Nephron (organoid): ENCODE measurements around the gene MAP1LC3A.

Experiments
- H3K27ac Mint-ChIP-seq, 3 experiments: 2 replicates each; pipeline ENCODE4 v1.8.0; 2020; ENCODE audit warnings: mixed read lengths in 3 of 3, mild to moderate bottlenecking in 2 of 3, moderate library complexity in 1 of 3
- H3K27me3 Mint-ChIP-seq: 2 replicates; pipeline ENCODE4 v1.8.0; 2021; ENCODE audit warnings: low read depth, mild to moderate bottlenecking, moderate library complexity, mixed read lengths
- H3K36me3 Mint-ChIP-seq: 2 replicates; pipeline ENCODE4 v1.8.0; 2020; ENCODE audit warnings: low read depth, mixed read lengths
- H3K4me1 Mint-ChIP-seq: 2 replicates; pipeline ENCODE4 v1.8.0; 2020; ENCODE audit warnings: mixed read lengths
- H3K4me3 Mint-ChIP-seq, 3 experiments: 2 replicates each; pipeline ENCODE4 v1.8.0; 2020; ENCODE audit warnings: mild to moderate bottlenecking in 3 of 3, mixed read lengths in 3 of 3, moderate library complexity in 2 of 3
- H3K9me3 Mint-ChIP-seq: 2 replicates; pipeline ENCODE4 v1.8.0; 2020; ENCODE audit warnings: mixed read lengths
- CTCF ChIP-seq, 3 experiments: fragments of 200-600 bp; sonication (generic); IDR thresholded peaks; one replicate each; pipeline ENCODE4 v1.5.0; 2021; ENCODE audit warnings: antibody characterized with exemption in 3 of 3; ENCODE audit not compliant: unreplicated experiment in 3 of 3

MAP1LC3A gene

DNA sequence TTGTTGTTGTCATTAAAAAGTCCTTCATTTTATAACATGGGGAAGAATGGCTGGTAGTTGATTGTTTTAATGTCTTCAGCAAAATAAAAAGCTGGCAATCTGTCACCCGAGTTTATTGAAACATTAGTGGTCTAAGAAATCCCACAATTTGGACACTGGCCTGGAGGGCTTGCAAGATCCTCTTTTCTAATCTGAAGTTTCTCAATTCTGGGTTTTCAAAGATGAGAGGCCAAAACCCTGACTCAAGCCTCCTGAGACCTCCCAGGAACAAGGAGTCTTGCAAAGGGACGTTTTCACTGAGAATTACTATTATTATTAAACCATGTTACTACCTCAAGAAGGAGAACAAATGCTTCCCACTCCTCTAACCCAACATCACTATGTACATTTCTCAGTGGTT, 19.5 kb downstream of the MAP1LC3A start:
- Mint-ChIP-seq H3K36me3 (peaks cover 32% of the 10 kb centered on the region), H3K27ac (no peak overlapping the region), H3K27me3 (no peaks in the 10 kb centered on the region), H3K4me3 (no peak overlapping the region), H3K9me3 (no peaks in the 10 kb centered on the region), H3K4me1 (no peaks in the 10 kb centered on the region)
- no peak for TF ChIP-seq CTCF (IDR thresholded peaks at IDR 0.05; ENCODE audit: unreplicated experiment in 3 of 3)

- Mint-ChIP-seq H3K36me3 (peaks cover 28% of the 10 kb centered on the region), H3K9me3 (no peaks in the 10 kb centered on the region), H3K27ac (peak overlapping the region in 1 of 3 experiments; percentile 27), H3K27me3 (no peaks in the 10 kb centered on the region), H3K4me3 (no peak overlapping the region), H3K4me1 (no peaks in the 10 kb centered on the region)
- no peak for TF ChIP-seq CTCF (IDR thresholded peaks at IDR 0.05; ENCODE audit: unreplicated experiment in 3 of 3)
Measured at GRCh38 chr20:34578521-34578920, 20.0 kb downstream of the MAP1LC3A start.

DNA sequence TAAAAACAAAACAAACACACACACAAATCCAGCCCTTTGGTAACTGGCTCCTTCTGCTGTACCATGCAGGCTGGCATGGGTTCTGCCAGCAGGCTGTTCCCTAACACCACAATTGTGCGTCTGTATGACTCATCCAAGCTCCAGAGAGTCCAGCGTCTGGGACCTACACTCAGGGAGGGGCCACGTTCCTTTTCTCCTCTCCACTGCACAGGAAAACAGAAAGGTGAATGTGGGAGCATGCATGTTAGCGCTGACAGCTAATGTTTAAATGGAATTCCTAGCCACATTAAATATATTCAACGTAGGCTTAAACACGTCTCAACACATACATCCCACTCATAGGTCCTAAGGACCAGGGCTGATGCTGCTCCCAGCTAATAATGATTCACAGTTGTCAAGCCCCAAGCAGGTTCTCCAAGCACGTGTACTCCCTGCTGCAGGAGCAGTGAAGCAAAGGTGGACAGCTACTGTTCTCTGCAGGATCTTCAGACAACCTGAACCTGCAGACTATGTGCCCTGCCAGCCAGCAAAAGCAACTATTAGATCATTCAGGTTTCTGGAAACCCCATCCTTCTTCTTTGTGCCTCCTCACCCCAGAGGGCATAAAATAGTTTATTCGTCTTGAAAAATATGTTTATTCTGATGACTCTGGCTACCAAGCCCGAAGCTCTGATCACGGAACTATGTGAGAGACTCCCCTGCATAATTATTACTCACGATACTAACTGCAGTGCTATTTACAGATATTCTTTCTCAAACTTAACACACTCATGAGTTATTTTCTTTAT, 20.9 kb downstream of the MAP1LC3A start:
- no peak overlapping the region for H3K4me3 Mint-ChIP-seq
- no peaks in the 10 kb centered on the region for H3K27me3 Mint-ChIP-seq
- H3K9me3 Mint-ChIP-seq: no peaks in the 10 kb centered on the region
- peak overlapping the region in 2 of 3 experiments; percentile 41 to 52 for H3K27ac Mint-ChIP-seq
- TF ChIP-seq CTCF (IDR thresholded peaks at IDR 0.05; ENCODE audit: unreplicated experiment in 3 of 3): peak; percentile 45 to 52 (median 46)
- peaks cover 22% of the 10 kb centered on the region for H3K36me3 Mint-ChIP-seq
- H3K4me1 Mint-ChIP-seq: no peaks in the 10 kb centered on the region

DNA sequence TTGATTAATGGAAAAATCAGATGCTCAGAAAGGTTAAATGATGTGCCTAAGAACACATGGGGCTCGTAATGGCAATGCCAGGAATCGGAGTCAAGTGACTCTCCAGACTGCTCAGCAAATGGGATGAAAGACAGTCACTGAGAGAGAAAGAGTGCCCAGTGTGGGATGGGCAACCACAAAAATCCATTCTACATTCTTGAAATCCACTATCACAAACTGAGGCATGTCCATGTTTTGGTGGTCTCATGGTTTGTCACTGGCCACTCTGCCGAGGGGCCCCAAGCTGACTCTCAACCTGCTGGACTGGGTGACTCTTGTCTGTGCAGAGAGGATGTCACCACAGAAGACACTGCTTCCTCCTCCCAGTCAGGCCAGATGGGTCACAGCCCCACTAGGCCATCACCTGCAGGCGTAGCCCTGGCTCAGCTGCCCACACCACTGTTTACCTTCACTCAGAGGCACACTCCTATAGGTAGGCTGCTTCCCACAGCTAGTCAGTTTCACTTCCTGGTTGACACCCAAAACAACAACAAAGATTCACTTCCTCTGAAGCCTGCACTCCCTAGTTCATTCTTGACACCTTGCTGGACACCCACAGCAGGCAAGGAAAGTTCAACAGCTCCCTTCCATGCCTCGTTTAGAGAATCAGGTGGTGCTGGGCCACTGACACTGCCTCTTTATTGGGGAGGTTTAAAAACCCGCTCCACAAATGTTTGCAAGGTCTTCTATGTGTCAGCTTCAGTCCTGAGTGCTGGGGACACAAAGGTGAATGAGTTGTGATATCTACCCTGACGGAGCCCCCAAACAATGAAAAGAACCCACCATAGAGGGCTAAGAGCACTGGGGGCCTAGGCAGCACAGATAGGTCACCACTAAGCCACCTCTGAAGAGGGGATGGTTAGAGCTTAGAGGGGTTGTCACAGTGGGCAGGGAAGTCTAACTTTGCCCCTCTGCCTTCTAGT, 21.7 kb downstream of the MAP1LC3A start:
- no peak overlapping the region for H3K4me3 Mint-ChIP-seq
- TF ChIP-seq CTCF (IDR thresholded peaks at IDR 0.05; ENCODE audit: unreplicated experiment in 3 of 3): no peak
- H3K27ac Mint-ChIP-seq: no peak overlapping the region
- peaks cover 16% of the 10 kb centered on the region for H3K36me3 Mint-ChIP-seq
- no peaks in the 10 kb centered on the region for H3K9me3 Mint-ChIP-seq
- H3K4me1 Mint-ChIP-seq: no peaks in the 10 kb centered on the region
- H3K27me3 Mint-ChIP-seq: no peaks in the 10 kb centered on the region

- Mint-ChIP-seq H3K27ac (peak overlapping the region; percentile 65 to 83 (median 68)), H3K4me3 (no peak overlapping the region), H3K27me3 (no peaks in the 10 kb centered on the region), H3K9me3 (no peaks in the 10 kb centered on the region), H3K4me1 (no peaks in the 10 kb centered on the region), H3K36me3 (peaks cover 11% of the 10 kb centered on the region)
- TF ChIP-seq CTCF (IDR thresholded peaks at IDR 0.05; ENCODE audit: unreplicated experiment in 3 of 3): no peak
Measured at GRCh38 chr20:34581341-34582184, 23.0 kb downstream of the MAP1LC3A start.
